DND-41 (cell line): ENCODE measurements around the gene MSMB.

Experiments
- ATAC-seq: fragments of 200-7000 bp; cut with Tn5 transposase; 3 replicates; pipeline ENCODE4 v1.9.1; 2021; ENCODE audit warnings: low read depth; ENCODE audit not compliant: insufficient read depth
- DNase-seq: peaks from one replicate; pipeline ENCODE4 v3.0.0-alpha.2; 2020
- H2AFZ ChIP-seq: 2 replicates; pipeline ENCODE4 v1.6.0; 2012; ENCODE audit warnings: low read depth, low read length
- H3K27ac ChIP-seq: 2 replicates; pipeline ENCODE4 v1.5.1; 2012; ENCODE audit warnings: low read length, inconsistent platforms
- H3K27me3 ChIP-seq: fragments of 200-600 bp; sonication (generic); 2 replicates; pipeline ENCODE4 v1.6.0; 2012; ENCODE audit warnings: low read length, mild to moderate bottlenecking, inconsistent platforms; ENCODE audit not compliant: insufficient read depth, poor library complexity
- H3K36me3 ChIP-seq: 2 replicates; pipeline ENCODE4 v1.5.1; 2012; ENCODE audit warnings: low read length, inconsistent platforms; ENCODE audit not compliant: insufficient read depth
- H3K4me1 ChIP-seq: 2 replicates; pipeline ENCODE4 v1.5.1; 2012; ENCODE audit warnings: mild to moderate bottlenecking, low read length; ENCODE audit not compliant: insufficient read depth
- H3K4me2 ChIP-seq: 2 replicates; pipeline ENCODE4 v1.6.0; 2012; ENCODE audit warnings: mild to moderate bottlenecking, moderate library complexity, low read length, inconsistent platforms; ENCODE audit not compliant: insufficient read depth
- H3K4me3 ChIP-seq, 2 experiments: fragments of 200-600 bp in 1 of 2; shearing (Covaris generic) in 1 of 2; 2 replicates each; pipeline ENCODE4 v1.5.1; 2012 to 2016; ENCODE audit warnings: inconsistent platforms in 2 of 2, low read length in 2 of 2, mild to moderate bottlenecking in 2 of 2, low read depth in 1 of 2, moderate library complexity in 1 of 2
- H3K79me2 ChIP-seq: 2 replicates; pipeline ENCODE4 v1.6.0; 2012; ENCODE audit warnings: low read length, inconsistent platforms; ENCODE audit not compliant: insufficient read depth
- H3K9ac ChIP-seq: 2 replicates; pipeline ENCODE4 v1.6.0; 2012; ENCODE audit warnings: low read depth, mild to moderate bottlenecking, inconsistent platforms, low read length, moderate library complexity
- H3K9me3 ChIP-seq: 2 replicates; pipeline ENCODE4 v1.5.1; 2012; ENCODE audit warnings: low read length, moderate library complexity, mild to moderate bottlenecking, inconsistent platforms; ENCODE audit not compliant: insufficient read depth, severe bottlenecking
- H4K20me1 ChIP-seq: 2 replicates; pipeline ENCODE4 v1.6.0; 2012; ENCODE audit warnings: low read length; ENCODE audit not compliant: insufficient read depth
- CTCF ChIP-seq: IDR thresholded peaks from 2 replicates; pipeline ENCODE4 v1.5.1; 2012; ENCODE audit warnings: borderline replicate concordance, low read length, moderate library complexity, mild to moderate bottlenecking; ENCODE audit not compliant: poor library complexity, severe bottlenecking; ENCODE audit errors: extremely low read depth
- EZH2 ChIP-seq: IDR thresholded peaks from 3 replicates; pipeline ENCODE4 v1.6.1; 2012; ENCODE audit warnings: borderline replicate concordance, low read depth, mild to moderate bottlenecking, moderate library complexity, low read length, inconsistent platforms; ENCODE audit not compliant: severe bottlenecking

The MSMB gene

GRCh38 chr10:46048152-46048551 lies 2.1 kb upstream of the MSMB start:
- Histone ChIP-seq H4K20me1 (no peaks in the 10 kb centered on the region), H3K27ac (no peak overlapping the region), H3K4me2 (no peak overlapping the region)

GRCh38 chr10:46042527-46042926 lies 3.5 kb downstream of the MSMB start:
- DNase-seq (no peak), ATAC-seq (no peak)
- Histone ChIP-seq H3K4me3 (no peak overlapping the region), H2AFZ (no peak overlapping the region), H3K27ac (no peak overlapping the region), H3K9me3 (no peaks in the 10 kb centered on the region), H3K27me3 (no peaks in the 10 kb centered on the region), H3K4me2 (no peak overlapping the region), H3K79me2 (no peaks in the 10 kb centered on the region), H3K4me1 (no peaks in the 10 kb centered on the region), H3K36me3 (no peaks in the 10 kb centered on the region), H3K9ac (no peak overlapping the region), H4K20me1 (no peaks in the 10 kb centered on the region)
- TF ChIP-seq EZH2 (no peak), CTCF (no peak)

More at GRCh38 chr10:46048152-46048551, 2.1 kb upstream of the MSMB start:
- DNase-seq (no peak), ATAC-seq (no peak)
- Histone ChIP-seq H3K9ac (no peak overlapping the region), H3K36me3 (no peaks in the 10 kb centered on the region), H3K4me3 (no peak overlapping the region), H3K79me2 (no peaks in the 10 kb centered on the region), H3K4me1 (0 out of 2 replicates have a peak, but pooled peaks cover 3% of the 10 kb centered on the region), H2AFZ (no peak overlapping the region), H3K27me3 (no peaks in the 10 kb centered on the region), H3K9me3 (no peaks in the 10 kb centered on the region)
- TF ChIP-seq CTCF (no peak), EZH2 (no peak)

- no peak for TF ChIP-seq CTCF
- TF ChIP-seq EZH2, result no peak
- no peaks in the 10 kb centered on the region for H3K36me3 ChIP-seq
- no peak for DNase-seq
- ATAC-seq, result no peak
- no peak overlapping the region for H3K4me2 ChIP-seq
- H3K9me3 ChIP-seq, result no peaks in the 10 kb centered on the region
- H3K4me3 ChIP-seq, result no peak overlapping the region
- H3K27me3 ChIP-seq, result no peaks in the 10 kb centered on the region
- H4K20me1 ChIP-seq, result no peaks in the 10 kb centered on the region
- H3K9ac ChIP-seq, result no peak overlapping the region
- H2AFZ ChIP-seq, result no peak overlapping the region
- H3K27ac ChIP-seq, result no peak overlapping the region
- H3K4me1 ChIP-seq, result no peaks in the 10 kb centered on the region
- H3K79me2 ChIP-seq, result no peaks in the 10 kb centered on the region
Measured at GRCh38 chr10:46040004-46040403, 6.1 kb downstream of the MSMB start.
